OCI-LY7 (cell line): ENCODE data around the gene GREM1.

Experiments
- EZH2phosphoT487 ChIP-seq: fragments of 200-600 bp; sonication (generic); IDR thresholded peaks from 2 replicates; pipeline ENCODE4 v1.6.1; 2018; ENCODE audit warnings: low read depth, borderline replicate concordance, mild to moderate bottlenecking, mixed run types, antibody characterized with exemption, low read length, moderate library complexity, mixed read lengths
- TF ChIP-seq, protein P1 (sequence below): fragments of 200-600 bp; sonication (generic); conservative IDR thresholded peaks from 2 replicates; pipeline ENCODE4 v1.5.1; 2014; ENCODE audit warnings: mild to moderate bottlenecking, antibody characterized with exemption, low read length, moderate library complexity, mixed read lengths

GRCh38 chr15:32747921-32748342, 30.1 kb downstream of the GREM1 start:
- TF ChIP-seq, protein P1, sequence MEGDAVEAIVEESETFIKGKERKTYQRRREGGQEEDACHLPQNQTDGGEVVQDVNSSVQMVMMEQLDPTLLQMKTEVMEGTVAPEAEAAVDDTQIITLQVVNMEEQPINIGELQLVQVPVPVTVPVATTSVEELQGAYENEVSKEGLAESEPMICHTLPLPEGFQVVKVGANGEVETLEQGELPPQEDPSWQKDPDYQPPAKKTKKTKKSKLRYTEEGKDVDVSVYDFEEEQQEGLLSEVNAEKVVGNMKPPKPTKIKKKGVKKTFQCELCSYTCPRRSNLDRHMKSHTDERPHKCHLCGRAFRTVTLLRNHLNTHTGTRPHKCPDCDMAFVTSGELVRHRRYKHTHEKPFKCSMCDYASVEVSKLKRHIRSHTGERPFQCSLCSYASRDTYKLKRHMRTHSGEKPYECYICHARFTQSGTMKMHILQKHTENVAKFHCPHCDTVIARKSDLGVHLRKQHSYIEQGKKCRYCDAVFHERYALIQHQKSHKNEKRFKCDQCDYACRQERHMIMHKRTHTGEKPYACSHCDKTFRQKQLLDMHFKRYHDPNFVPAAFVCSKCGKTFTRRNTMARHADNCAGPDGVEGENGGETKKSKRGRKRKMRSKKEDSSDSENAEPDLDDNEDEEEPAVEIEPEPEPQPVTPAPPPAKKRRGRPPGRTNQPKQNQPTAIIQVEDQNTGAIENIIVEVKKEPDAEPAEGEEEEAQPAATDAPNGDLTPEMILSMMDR: no peak
- no peak for TF ChIP-seq EZH2phosphoT487
